Measurements from ENCODE around the gene MORN5.

MORN5 gene

GRCh38 chr9:122124528-122124927, 35.2 kb upstream of the MORN5 start:
- DNase-seq (ENCODE audit: low read depth in 2 of 2, low spot score in 1 of 2) = no peak

GRCh38 chr9:122125158-122125508, 34.6 kb upstream of the MORN5 start:
- peak; percentile 50 to 66 for DNase-seq (ENCODE audit: low read depth in 2 of 2, low spot score in 1 of 2)

- DNase-seq (ENCODE audit: low read depth in 2 of 2, low spot score in 1 of 2) = no peak
Measured at GRCh38 chr9:122125509-122126330, 34.0 kb upstream of the MORN5 start.

- no peak for DNase-seq (ENCODE audit: low read depth in 2 of 2, low spot score in 1 of 2)
Measured at GRCh38 chr9:122126331-122127261, 33.1 kb upstream of the MORN5 start.

DNA sequence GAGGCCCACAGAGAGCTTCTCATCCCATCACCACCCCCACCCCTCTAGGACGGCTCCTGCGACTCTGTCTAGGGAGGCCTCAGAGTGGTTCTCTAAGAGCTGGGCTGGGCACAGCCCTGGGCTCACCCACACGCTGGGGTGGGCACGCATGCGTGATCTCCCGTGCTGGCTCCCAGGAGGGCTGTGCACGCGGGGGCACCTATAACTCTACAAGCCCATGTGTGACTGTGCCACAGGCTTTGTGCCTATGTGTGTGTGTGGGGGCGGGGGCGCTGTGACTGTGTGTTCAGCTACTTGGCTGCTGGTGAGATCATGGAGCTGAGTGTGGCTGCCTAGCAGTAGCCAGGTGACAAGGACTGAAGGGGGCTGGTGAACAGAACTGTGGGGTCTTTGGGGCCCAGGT, 32.3 kb upstream of the MORN5 start:
- no peak for DNase-seq (ENCODE audit: low read depth in 2 of 2, low spot score in 1 of 2)

DNA sequence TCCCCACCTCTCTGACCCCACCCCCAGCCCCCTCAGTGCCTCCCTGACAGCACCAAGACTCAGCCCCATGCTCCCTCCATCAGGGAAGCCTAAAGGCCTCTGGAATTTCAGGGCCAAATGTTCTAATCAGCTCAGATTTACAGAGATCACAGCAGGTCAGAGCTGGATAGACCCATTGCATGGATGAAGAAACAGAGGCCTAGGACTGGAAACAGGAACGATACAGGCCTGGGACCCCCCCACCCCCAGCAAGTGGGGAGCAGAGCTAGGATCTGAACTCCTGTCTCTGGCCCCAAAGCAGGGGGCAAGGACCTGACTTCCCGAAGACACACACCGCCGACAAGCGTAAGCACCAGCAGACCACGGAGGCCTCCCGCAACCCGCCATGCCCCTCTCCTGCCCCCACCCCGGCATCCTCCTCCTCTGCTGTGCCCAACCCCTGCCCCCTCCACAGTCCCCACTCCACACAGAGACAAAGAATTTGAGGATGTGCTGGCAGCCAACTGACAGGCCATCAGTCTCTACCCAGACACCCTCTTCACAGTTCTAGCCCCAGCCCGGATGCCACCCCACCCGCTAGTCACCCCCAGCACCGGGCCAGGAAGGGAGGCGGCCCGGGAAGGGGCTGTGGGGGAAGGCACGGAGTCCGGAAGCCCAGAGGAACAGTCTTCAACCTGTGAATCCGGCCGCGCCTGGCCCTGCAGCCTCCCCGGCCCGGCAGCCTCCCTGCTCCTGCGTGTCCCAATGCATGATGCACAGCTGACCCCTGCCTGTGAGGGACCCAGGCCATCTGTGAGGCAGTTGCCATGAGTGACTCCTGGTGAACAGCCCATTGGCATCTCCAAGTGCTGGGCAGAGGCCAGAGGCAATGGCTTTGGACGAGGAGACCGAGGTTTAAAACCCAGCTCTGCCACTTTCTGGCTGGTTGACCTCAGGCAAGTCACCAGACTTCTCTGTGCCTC, 31.4 kb upstream of the MORN5 start:
- no peak for DNase-seq (ENCODE audit: low read depth in 2 of 2, low spot score in 1 of 2)

DNA sequence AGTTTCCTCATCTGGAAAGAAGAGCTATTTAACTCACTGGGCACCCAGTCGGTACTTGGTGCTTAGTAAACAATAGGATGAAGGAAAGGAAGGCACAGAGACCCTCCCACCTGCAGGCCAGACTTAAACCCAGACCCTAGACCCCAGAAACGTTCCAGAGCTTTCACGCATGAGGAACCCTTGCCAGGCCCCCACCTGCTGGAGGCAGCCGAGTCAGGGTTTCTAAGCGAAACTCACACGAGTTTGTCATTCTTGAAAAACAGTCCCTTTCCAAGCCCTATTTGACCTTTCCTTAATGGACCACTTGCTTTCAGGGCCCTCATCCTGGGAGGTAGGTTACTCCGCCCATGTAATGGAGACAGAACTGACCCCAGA, 30.8 kb upstream of the MORN5 start:
- DNase-seq (ENCODE audit: low read depth in 2 of 2, low spot score in 1 of 2) = no peak

- no peak for DNase-seq (ENCODE audit: low read depth in 2 of 2, low spot score in 1 of 2)
Measured at GRCh38 chr9:122129969-122130368, 29.7 kb upstream of the MORN5 start.

DNA sequence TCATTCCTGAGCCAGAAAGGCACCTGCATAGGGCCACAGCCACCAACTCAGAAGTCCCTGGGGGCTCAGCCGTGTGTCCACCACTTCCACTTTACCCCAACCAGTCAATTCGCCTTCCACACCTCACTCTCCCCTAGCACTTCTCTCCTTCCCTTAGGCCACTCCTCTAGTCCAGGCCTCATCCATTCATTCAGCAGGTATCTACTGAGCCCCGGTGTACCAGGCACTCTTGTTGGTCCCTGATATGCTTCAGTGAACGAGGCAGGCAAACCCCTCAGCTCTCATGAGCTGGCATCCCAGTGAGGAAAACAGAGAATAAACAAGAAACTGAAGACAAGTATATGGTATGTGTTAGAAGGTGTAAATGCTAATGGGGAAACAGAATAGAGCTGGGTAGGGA, 28.9 kb upstream of the MORN5 start:
- no peak for DNase-seq (ENCODE audit: low read depth in 2 of 2, low spot score in 1 of 2)

DNA sequence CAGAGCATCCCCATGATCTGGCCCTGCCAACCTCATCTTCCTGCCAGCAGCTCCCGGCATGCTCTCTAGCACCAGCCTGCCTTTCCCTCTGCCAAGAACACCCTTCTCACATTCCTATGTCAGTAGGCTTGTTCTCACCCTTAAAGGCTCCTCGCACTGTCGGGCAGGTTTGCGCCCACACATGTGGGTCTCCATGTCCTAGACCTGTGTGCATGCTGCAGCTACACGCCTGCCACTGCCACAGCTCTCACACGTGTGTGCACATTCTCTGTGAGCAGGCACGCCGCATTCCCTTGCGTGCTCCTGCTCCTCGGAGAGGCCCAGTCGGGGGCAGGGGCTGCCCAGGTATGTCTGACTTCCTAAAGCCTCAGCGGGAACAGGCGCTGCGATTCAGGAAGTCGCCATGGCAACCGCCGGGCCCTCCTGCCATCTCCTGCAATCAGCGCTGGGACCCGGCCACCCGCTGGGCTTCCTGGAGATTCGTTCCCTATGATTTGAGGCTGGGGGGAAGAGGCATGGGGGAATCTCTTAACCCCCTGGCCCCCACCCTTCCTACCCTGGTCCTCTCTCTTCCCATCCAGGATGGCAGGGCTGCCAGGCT, 28.2 kb upstream of the MORN5 start:
- no peak for DNase-seq (ENCODE audit: low read depth in 2 of 2, low spot score in 1 of 2)

DNA sequence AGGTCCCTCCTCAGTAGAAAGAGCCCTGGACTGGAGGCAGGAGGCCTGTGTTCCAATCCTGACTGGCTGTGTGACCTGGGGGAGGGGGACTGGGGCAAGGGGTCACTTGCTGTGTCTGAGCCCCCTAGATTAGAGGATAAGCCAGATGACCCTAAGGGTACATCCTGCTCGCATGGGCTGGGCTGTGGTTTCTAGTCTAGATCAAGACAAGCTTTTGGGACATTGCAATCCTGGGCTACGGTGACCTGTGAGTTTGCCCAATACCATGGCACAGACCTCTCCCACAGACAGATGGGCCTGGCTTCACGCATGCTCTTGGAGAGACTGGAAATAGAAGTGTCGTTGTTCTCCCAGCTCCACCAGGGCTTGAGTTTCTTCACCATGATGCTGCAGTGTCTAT, 27.2 kb upstream of the MORN5 start:
- no peak for DNase-seq (ENCODE audit: low read depth in 2 of 2, low spot score in 1 of 2)

DNA sequence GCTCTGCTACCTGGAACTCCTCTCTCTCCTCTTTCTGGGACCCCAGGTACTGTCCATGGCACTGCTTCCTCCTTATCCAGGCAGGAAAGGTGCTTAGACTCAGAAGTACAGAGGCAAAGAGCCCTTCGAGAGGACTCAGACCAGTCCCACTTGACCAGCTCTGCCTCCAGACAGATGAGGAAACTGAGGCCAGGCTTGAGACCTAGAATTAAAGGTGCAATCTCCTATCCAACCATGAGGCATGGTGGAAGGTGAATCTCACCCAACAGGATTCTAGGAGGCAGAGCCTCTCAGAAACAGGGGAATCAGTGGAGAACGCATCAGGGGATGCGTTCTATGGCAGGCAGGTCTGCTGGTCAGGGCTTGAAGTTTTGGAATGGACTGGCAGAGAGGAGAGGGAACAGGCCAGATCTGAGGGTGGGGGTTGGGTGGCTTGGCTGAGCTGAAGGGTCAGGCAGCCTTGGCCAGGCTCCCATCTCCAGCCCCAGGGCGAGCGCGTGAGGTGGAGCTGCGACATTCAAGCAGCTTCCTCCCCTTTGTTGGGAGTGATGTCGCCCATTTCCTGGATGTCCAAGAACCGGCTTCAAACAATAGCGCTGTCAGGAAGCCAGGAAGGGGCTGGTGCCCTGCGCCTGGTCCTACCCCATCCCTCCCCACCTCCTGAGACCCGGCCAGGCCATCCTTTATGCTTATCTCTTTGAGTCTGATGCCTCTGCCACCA, 26.3 kb upstream of the MORN5 start:
- DNase-seq (ENCODE audit: low read depth in 2 of 2, low spot score in 1 of 2) = no peak

DNA sequence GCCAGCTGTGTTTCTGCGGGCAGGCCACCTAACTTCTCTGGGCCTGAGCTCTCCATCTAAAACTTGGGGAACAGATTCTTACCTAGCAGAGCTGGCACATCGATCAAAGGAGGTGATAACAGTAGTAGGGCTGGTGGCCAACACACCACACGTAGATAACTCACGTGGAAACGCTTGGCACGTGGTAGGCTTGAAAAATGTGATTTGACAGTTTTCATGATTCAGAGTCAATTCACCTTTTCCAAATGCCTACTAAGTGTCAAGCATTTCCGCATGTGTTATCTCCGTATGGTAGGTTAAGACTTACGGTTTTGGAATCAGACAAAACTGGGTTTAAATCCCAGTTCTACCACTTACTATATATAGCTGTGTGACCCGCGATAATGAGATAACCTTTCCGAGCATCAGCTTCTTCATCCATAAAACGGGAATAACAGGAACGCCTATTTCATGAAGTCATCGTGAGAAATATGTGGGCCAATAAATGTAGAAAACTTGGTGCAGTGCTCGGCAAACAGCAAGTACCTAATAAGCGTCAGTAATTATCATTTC, 25.6 kb upstream of the MORN5 start:
- DNase-seq (ENCODE audit: low read depth in 2 of 2, low spot score in 1 of 2) = no peak

- no peak for DNase-seq (ENCODE audit: low read depth in 2 of 2, low spot score in 1 of 2)
Measured at GRCh38 chr9:122134822-122135528, 24.7 kb upstream of the MORN5 start.

- no peak for DNase-seq (ENCODE audit: low read depth in 2 of 2, low spot score in 1 of 2)
Measured at GRCh38 chr9:122135529-122135859, 24.2 kb upstream of the MORN5 start.

- no peak for DNase-seq (ENCODE audit: low read depth in 2 of 2, low spot score in 1 of 2)
Measured at GRCh38 chr9:122138560-122139268, 21.0 kb upstream of the MORN5 start.

DNA sequence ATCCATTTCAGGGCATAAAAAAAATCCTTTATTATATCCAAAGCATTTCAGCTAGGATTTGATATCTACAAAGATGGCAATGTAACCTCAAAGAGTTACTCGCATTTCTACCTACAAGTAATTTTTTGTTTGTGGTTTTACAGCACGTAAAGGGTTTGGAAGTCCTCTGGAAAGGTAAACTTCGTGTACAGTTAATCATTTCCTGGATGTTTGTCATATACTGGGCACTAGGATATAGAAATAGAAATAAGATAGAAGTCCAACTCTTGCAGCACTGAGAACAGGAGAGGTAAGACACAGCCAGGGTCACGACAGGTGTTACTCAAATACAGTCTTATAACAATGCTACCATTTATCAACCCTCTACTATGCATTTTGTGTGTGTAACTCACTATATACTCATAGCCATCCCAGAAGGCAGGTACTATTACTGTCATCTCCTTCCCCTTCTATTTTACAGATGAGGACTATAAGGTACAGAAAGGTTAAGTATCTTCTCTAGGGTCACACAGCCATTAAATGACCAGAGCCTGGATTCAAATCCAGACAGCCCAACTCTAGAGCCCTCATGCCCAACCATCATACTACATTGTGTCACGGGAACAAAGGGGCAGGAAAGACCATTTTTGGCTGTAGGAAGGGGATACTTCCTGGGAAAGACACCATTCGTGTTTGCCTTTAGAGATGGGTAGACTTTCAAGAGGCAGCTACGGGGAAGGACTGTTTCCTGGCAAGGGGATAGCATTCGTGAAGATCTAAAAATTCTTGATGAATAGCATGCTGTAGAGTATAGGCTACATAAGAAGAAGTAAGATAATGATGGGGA, 19.1 kb upstream of the MORN5 start:
- DNase-seq (ENCODE audit: low read depth in 2 of 2, low spot score in 1 of 2) = no peak

DNA sequence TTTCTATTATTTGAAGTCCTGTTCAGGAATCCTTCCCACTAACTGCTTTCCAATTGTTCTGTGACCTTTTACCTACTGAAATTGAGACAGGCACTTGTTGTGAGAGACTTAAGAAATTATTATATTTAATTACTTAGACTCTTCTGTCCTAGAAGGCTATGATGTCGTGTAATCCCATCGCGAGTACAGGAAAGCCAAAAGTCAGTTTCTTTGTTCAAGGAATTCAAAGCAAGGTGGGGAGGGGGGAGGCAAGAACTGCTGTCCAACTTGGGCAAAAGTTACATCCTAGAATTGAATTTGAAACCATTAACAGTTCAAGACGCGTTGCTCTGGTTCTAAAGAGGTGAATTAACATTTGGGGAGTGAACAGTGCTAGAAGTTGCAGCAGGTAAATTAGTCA, 18.0 kb upstream of the MORN5 start:
- no peak for DNase-seq (ENCODE audit: low read depth in 2 of 2, low spot score in 1 of 2)
